T-cell (primary cell): ENCODE measurements around the gene SFXN4. TPM values are rescaled to one million over a fixed set of nuclear protein-coding genes. Genes with fewer than 3 reads are reported as not detected.
A peak's percentile ranks its signal among the peaks of the same experiment; 100 is the strongest.

ENCODE experiments used
- ATAC-seq, 4 experiments: fragments of 200-7000 bp in 3 of 4; fragments of 150-1000 bp in 1 of 4; cut with Tn5 transposase; replicated peaks in 1 of 4; 1 replicate in 3 of 4; 2 replicates in 1 of 4; pipeline ENCODE4 v1.10.0; 2021; ENCODE audit warnings: moderate library complexity in 3 of 4, mild to moderate bottlenecking in 2 of 4, moderate number of reproducible peaks in 1 of 4
- CTCF ChIA-PET, 2 donors: fragments of 300-600 bp; sonication (Branson Sonifier 250); formaldehyde crosslinking; loops; one replicate each; lab custom pipeline; 2022; ENCODE audit warnings: antibody characterized with exemption in 2 of 2; lab: Charles Lee
- POLR2A ChIA-PET, 2 donors: fragments of 300-600 bp; sonication (Branson Sonifier 250); formaldehyde crosslinking; loops; one replicate each; lab custom pipeline; 2022; ENCODE audit warnings: antibody characterized with exemption in 2 of 2; lab: Charles Lee
- DNase-seq, 35 experiments: peaks; one replicate each; pipeline versions ENCODE4 v3.0.0 to v3.0.0-alpha.2; 2013 to 2023
- H3K27ac ChIP-seq: one replicate; pipeline ENCODE4 v1.5.1; 2013; ENCODE audit warnings: low read length
- H3K27me3 ChIP-seq, 2 experiments: replicated peaks in 1 of 2; 1 replicate in 1 of 2; 2 replicates in 1 of 2; pipeline versions ENCODE4 v1.6.1 to v1.7.0; 2013; ENCODE audit warnings: low read length in 1 of 2, mixed read lengths in 1 of 2; ENCODE audit not compliant: control insufficient read depth in 2 of 2, insufficient read depth in 2 of 2; ENCODE audit errors: extremely low read depth in 1 of 2
- H3K36me3 ChIP-seq, 2 donors: 1 replicate in 1 of 2; 2 replicates in 1 of 2; pipeline versions ENCODE4 v1.6.1 to v1.7.0; 2013; ENCODE audit warnings: low read length in 1 of 2; ENCODE audit not compliant: control insufficient read depth in 2 of 2, insufficient read depth in 1 of 2; ENCODE audit errors: extremely low read depth in 1 of 2
- H3K4me1 ChIP-seq, 2 experiments: 1 replicate in 1 of 2; 2 replicates in 1 of 2; pipeline versions ENCODE4 v1.6.1 to v1.7.0; 2013; ENCODE audit warnings: low read length in 2 of 2, mixed read lengths in 1 of 2; ENCODE audit not compliant: insufficient read depth in 2 of 2, control insufficient read depth in 1 of 2; ENCODE audit errors: extremely low read depth in 1 of 2
- H3K4me3 ChIP-seq, 2 donors: 1 replicate in 1 of 2; 2 replicates in 1 of 2; pipeline versions ENCODE4 v1.5.1 to v1.7.0; 2013; ENCODE audit warnings: mild to moderate bottlenecking in 2 of 2, low read length in 1 of 2, moderate library complexity in 1 of 2; ENCODE audit not compliant: control insufficient read depth in 1 of 2; ENCODE audit errors: extremely low read depth in 1 of 2
- H3K9me3 ChIP-seq: 2 replicates; pipeline ENCODE4 v1.7.0; 2013
- H3K27ac Mint-ChIP-seq, 2 donors: one replicate each; pipeline ENCODE4 v1.8.0; 2020 to 2021; ENCODE audit warnings: mild to moderate bottlenecking in 2 of 2, mixed read lengths in 2 of 2
- H3K27me3 Mint-ChIP-seq, 2 donors: one replicate each; pipeline ENCODE4 v1.8.0; 2021 to 2022; ENCODE audit warnings: mixed read lengths in 2 of 2
- H3K36me3 Mint-ChIP-seq: one replicate; pipeline ENCODE4 v1.8.0; 2021; ENCODE audit warnings: mixed read lengths
- H3K4me1 Mint-ChIP-seq, 3 donors: one replicate each; pipeline ENCODE4 v1.8.0; 2020 to 2022; ENCODE audit warnings: mixed read lengths in 3 of 3, mild to moderate bottlenecking in 1 of 3
- H3K4me3 Mint-ChIP-seq, 3 donors: one replicate each; pipeline ENCODE4 v1.8.0; 2020 to 2022; ENCODE audit warnings: mild to moderate bottlenecking in 3 of 3, mixed read lengths in 3 of 3, moderate library complexity in 3 of 3
- H3K9me3 Mint-ChIP-seq, 3 donors: one replicate each; pipeline ENCODE4 v1.8.0; 2020 to 2022; ENCODE audit warnings: mixed read lengths in 3 of 3
- WGBS: methylation state at CpG from one replicate; pipeline ENCODE4 v1.1.5; 2013; ENCODE audit warnings: missing lambda C conversion rate; ENCODE audit not compliant: insufficient coverage; 5-methylcytosine and 5-hydroxymethylcytosine counted together
- total RNA-seq, 35 experiments: library from RNA in 6 of 35; stranded (reverse) in 6 of 35; fragments of 120-200 nt in 1 of 35; gene quantifications; one replicate each; pipeline versions ENCODE4 v1.2.1 to v1.2.4 and lab custom pipeline; 2013 to 2026

Gene SFXN4
- total RNA-seq, 5 donors from 2014 or later (not counting 1 experiment from before 2014, with no cell fraction given) = 10.4 to 19.4 (median 13.9) TPM

- ATAC-seq (peak in 2 of 4 experiments; percentile 9 to 48), DNase-seq (no peak)
- peak overlapping the region in 1 of 2 donors; percentile 44 for H3K27ac Mint-ChIP-seq
- Histone ChIP-seq H3K9me3 (no peaks in the 10 kb centered on the region), H3K27me3 (no peaks in the 10 kb centered on the region), H3K27ac (no peak overlapping the region), H3K4me3 (no peak overlapping the region), H3K4me1 (no peaks in the 10 kb centered on the region), H3K36me3 (no peaks in the 10 kb centered on the region)
- ChIA-PET POLR2A (interaction anchor here in 1 of 2 donors (0.9 kb wide), 1 partner anchor 107 kb away, joined by 3 read pairs; no protein-coding TSS in a partner anchor), CTCF (interaction anchor here (0.5 to 2.9 kb wide), 7 partner anchors 9 to 228 kb away, joined by 3 to 18 read pairs (median 4); no protein-coding TSS in a partner anchor)
- no peak overlapping the region for H3K4me3 Mint-ChIP-seq
- H3K36me3 Mint-ChIP-seq = no peaks in the 10 kb centered on the region
- no peaks in the 10 kb centered on the region for H3K9me3 Mint-ChIP-seq
- 52% methylated on average over 3 of the region's 4 CpGs for WGBS
- H3K27me3 Mint-ChIP-seq = peaks cover 0 to 4% of the 10 kb centered on the region in 2 donors
- peaks cover 6 to 10% (median 10%) of the 10 kb centered on the region in 3 donors for H3K4me1 Mint-ChIP-seq
These were observed 32.4 kb upstream of the SFXN4 start for GRCh38 chr10:119197921-119198320.

- Histone ChIP-seq H3K27ac (no peak overlapping the region), H3K4me1 (peaks cover 3 to 8% of the 10 kb centered on the region in 2 experiments), H3K36me3 (no peaks in the 10 kb centered on the region), H3K9me3 (no peaks in the 10 kb centered on the region), H3K27me3 (no peaks in the 10 kb centered on the region), H3K4me3 (no peak overlapping the region)
- Mint-ChIP-seq H3K9me3 (no peaks in the 10 kb centered on the region), H3K4me3 (no peak overlapping the region), H3K27me3 (no peaks in the 10 kb centered on the region), H3K4me1 (peaks cover 9 to 17% (median 16%) of the 10 kb centered on the region in 3 donors), H3K36me3 (no peaks in the 10 kb centered on the region), H3K27ac (no peak overlapping the region)
- ChIA-PET CTCF (interaction anchor here in 1 of 2 donors (0.7 kb wide), 1 partner anchor 91 kb away, joined by 4 read pairs; no protein-coding TSS in a partner anchor), POLR2A (no interaction called here)
- DNase-seq (no peak), ATAC-seq (no peak)
- 38% methylated on average over 1 of the region's 4 CpGs for WGBS
These were observed 26.4 kb upstream of the SFXN4 start for GRCh38 chr10:119191881-119192280.

GRCh38 chr10:119190954-119191785 is 25.7 kb upstream of the SFXN4 start:
- H3K4me3 Mint-ChIP-seq = no peak overlapping the region
- 25% methylated on average over 2 of the region's 5 CpGs for WGBS
- Histone ChIP-seq H3K9me3 (no peaks in the 10 kb centered on the region), H3K36me3 (no peaks in the 10 kb centered on the region), H3K27me3 (no peaks in the 10 kb centered on the region), H3K4me1 (peaks cover 3 to 8% of the 10 kb centered on the region in 2 experiments), H3K4me3 (no peak overlapping the region), H3K27ac (no peak overlapping the region)
- no peak overlapping the region for H3K27ac Mint-ChIP-seq
- CTCF ChIA-PET = interaction anchor here in 1 of 2 donors (0.8 to 2.0 kb wide), 2 partner anchors 8 to 161 kb away, joined by 5 to 6 read pairs; no protein-coding TSS in a partner anchor
- peaks cover 9 to 17% (median 16%) of the 10 kb centered on the region in 3 donors for H3K4me1 Mint-ChIP-seq
- POLR2A ChIA-PET = interaction anchor here in 1 of 2 donors (0.7 kb wide), 1 partner anchor 376 kb away, joined by 3 read pairs; no protein-coding TSS in a partner anchor
- no peaks in the 10 kb centered on the region for H3K27me3 Mint-ChIP-seq
- no peaks in the 10 kb centered on the region for H3K36me3 Mint-ChIP-seq
- no peaks in the 10 kb centered on the region for H3K9me3 Mint-ChIP-seq
- no peak for DNase-seq
- ATAC-seq = no peak

- CTCF ChIA-PET = interaction anchor here (0.5 to 2.0 kb wide), 4 partner anchors 9 to 162 kb away, joined by 3 to 7 read pairs (median 6); no protein-coding TSS in a partner anchor
- Histone ChIP-seq H3K4me1 (peaks cover 3 to 8% of the 10 kb centered on the region in 2 experiments), H3K36me3 (no peaks in the 10 kb centered on the region), H3K27me3 (no peaks in the 10 kb centered on the region), H3K9me3 (no peaks in the 10 kb centered on the region), H3K27ac (no peak overlapping the region), H3K4me3 (no peak overlapping the region)
- H3K4me1 Mint-ChIP-seq = peaks cover 9 to 17% (median 16%) of the 10 kb centered on the region in 3 donors
- no peaks in the 10 kb centered on the region for H3K27me3 Mint-ChIP-seq
- H3K4me3 Mint-ChIP-seq = no peak overlapping the region
- H3K9me3 Mint-ChIP-seq = no peaks in the 10 kb centered on the region
- 100% methylated on average over 2 of the region's 4 CpGs for WGBS
- no peak for DNase-seq
- POLR2A ChIA-PET = no interaction called here
- ATAC-seq = no peak
- no peaks in the 10 kb centered on the region for H3K36me3 Mint-ChIP-seq
- no peak overlapping the region for H3K27ac Mint-ChIP-seq
These were observed 24.8 kb upstream of the SFXN4 start for GRCh38 chr10:119190353-119190752.

DNA sequence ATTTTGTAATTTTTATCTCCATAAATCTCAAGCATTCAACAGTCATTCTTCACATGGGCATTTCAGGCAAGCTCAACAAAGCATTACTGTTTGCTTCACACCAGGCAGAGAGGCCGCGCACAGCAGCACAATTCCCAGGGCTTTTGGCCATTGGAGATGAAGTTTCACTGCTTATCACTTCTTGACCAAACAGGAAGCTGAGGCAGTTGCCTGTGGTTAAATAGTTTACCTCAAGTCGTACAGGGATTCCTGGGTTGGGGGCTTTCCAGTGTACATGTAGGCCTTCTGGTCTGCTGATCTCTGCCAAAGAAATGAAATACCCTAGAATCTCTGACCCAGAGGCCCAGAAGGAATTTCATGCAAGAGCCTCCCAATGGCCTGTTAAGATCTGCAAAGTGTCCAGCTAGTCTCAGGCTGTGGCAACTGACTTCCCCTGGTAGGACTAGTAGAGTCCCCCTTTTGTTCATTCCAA is 24.3 kb upstream of the SFXN4 start:
- Histone ChIP-seq H3K27me3 (no peaks in the 10 kb centered on the region), H3K36me3 (no peaks in the 10 kb centered on the region), H3K27ac (no peak overlapping the region), H3K4me1 (peaks cover 3 to 8% of the 10 kb centered on the region in 2 experiments), H3K4me3 (no peak overlapping the region), H3K9me3 (no peaks in the 10 kb centered on the region)
- ATAC-seq = peak in 3 of 4 experiments; percentile 24 to 55 (median 35)
- ChIA-PET POLR2A (interaction anchor here in 1 of 2 donors (0.9 kb wide), 1 partner anchor 29 kb away, joined by 3 read pairs; no protein-coding TSS in a partner anchor), CTCF (interaction anchor here (0.5 to 2.0 kb wide), 4 partner anchors 9 to 15 kb away, joined by 3 to 7 read pairs (median 6); no protein-coding TSS in a partner anchor)
- no peaks in the 10 kb centered on the region for H3K36me3 Mint-ChIP-seq
- WGBS = no CpG with 5 or more reads among the region's 3 CpGs
- H3K27ac Mint-ChIP-seq = no peak overlapping the region
- peak in 2 of 35 experiments; percentile 6 to 38 for DNase-seq
- peaks cover 9 to 17% (median 16%) of the 10 kb centered on the region in 3 donors for H3K4me1 Mint-ChIP-seq
- no peak overlapping the region for H3K4me3 Mint-ChIP-seq
- H3K9me3 Mint-ChIP-seq = no peaks in the 10 kb centered on the region
- H3K27me3 Mint-ChIP-seq = no peaks in the 10 kb centered on the region
